ENCODE results near the gene PER1. TPM values are rescaled to one million over a fixed set of nuclear protein-coding genes. Genes with fewer than 3 reads are reported as not detected.
A peak's percentile ranks its signal among the peaks of the same experiment; 100 is the strongest.

Gene PER1
- total RNA-seq, 4 donors from 2014 or later, result 20.0 to 396 (median 163) TPM

DNA sequence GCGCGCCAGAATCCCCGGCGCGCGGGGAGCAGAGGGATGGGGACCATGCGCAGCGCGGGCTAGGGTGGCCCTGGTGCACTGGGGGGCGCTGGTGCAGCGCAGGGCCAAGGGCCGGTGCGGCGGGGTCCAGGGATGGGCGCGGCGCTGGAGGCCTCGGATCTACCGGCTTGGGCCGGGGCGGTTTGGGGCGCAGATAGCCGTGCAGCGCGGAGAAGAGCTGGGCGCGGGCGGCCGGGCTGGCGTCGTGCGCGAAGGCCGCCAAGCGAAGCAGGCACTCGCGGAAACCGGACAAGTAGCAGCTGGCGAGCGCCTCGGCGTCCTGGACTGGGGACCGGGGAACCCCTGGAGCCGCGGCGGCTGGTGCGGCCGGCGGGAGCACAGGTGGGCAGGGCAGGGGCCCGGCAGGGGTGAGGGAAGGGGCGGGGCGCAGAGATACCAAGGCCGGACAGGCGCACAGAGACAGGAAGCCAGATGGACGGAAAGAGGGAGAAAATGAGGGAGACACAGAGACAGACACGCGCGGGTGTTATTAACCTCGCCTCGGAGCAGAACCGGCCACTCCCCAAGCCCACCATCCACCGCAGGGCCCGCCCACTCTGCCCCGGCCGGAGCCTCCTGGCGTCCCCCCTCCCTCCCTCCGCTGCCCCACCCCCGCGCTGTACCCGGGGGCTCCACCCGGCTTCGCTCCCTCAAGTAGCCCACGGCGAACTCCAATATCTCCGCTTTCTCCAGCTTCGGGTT, 30.4 kb downstream of the PER1 start:
- intact Hi-C loops (cut with DNase I; ENCODE audit: low total_unique reads), result loop anchor here (10.0 kb wide), 1 partner anchor 63 kb away; no protein-coding TSS in a partner anchor
- Histone ChIP-seq H3K4me3 (peak overlapping the region; percentile 43 to 50), H3K9me3 (no peaks in the 10 kb centered on the region), H3K27me3 (no peaks in the 10 kb centered on the region), H3K4me1 (peaks cover 0 to 45% of the 10 kb centered on the region in 2 donors), H3K36me3 (no peaks in the 10 kb centered on the region), H3K27ac (peak overlapping the region; percentile 34 to 82)
- TF ChIP-seq POLR2A (IDR thresholded peaks at IDR 0.05), result peak in 1 of 2 donors; percentile 22
- TF ChIP-seq, protein P1, sequence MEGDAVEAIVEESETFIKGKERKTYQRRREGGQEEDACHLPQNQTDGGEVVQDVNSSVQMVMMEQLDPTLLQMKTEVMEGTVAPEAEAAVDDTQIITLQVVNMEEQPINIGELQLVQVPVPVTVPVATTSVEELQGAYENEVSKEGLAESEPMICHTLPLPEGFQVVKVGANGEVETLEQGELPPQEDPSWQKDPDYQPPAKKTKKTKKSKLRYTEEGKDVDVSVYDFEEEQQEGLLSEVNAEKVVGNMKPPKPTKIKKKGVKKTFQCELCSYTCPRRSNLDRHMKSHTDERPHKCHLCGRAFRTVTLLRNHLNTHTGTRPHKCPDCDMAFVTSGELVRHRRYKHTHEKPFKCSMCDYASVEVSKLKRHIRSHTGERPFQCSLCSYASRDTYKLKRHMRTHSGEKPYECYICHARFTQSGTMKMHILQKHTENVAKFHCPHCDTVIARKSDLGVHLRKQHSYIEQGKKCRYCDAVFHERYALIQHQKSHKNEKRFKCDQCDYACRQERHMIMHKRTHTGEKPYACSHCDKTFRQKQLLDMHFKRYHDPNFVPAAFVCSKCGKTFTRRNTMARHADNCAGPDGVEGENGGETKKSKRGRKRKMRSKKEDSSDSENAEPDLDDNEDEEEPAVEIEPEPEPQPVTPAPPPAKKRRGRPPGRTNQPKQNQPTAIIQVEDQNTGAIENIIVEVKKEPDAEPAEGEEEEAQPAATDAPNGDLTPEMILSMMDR (IDR thresholded peaks at IDR 0.05), result peak; percentile 20 to 63 (median 54)
- DNase-seq, result peak; percentile 62 to 67

DNA sequence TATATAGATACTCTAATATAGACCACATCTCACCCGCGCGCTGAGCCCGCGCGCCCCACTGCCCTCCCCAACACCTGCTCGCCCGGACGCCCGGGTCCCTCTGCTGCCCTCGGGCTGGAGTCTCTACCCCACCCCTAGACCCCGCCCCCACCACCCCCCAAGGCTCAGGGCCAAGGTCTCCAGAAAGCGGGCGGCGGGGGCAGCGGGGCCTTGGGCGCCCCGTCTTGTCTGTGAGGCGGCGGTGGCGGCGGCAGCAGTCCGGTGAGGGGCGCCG, 30.9 kb downstream of the PER1 start:
- Histone ChIP-seq H3K27me3 (no peaks in the 10 kb centered on the region), H3K4me1 (peaks cover 0 to 45% of the 10 kb centered on the region in 2 donors), H3K36me3 (no peaks in the 10 kb centered on the region), H3K27ac (peak overlapping the region; percentile 34 to 82), H3K4me3 (peak overlapping the region; percentile 43 to 50), H3K9me3 (no peaks in the 10 kb centered on the region)
- intact Hi-C loops (cut with DNase I; ENCODE audit: low total_unique reads), result loop anchor here (10.0 kb wide), 1 partner anchor 63 kb away; no protein-coding TSS in a partner anchor
- no peak for DNase-seq
- no peak for TF ChIP-seq POLR2A (IDR thresholded peaks at IDR 0.05)
- TF ChIP-seq, protein P1 (IDR thresholded peaks at IDR 0.05), result no peak

DNA sequence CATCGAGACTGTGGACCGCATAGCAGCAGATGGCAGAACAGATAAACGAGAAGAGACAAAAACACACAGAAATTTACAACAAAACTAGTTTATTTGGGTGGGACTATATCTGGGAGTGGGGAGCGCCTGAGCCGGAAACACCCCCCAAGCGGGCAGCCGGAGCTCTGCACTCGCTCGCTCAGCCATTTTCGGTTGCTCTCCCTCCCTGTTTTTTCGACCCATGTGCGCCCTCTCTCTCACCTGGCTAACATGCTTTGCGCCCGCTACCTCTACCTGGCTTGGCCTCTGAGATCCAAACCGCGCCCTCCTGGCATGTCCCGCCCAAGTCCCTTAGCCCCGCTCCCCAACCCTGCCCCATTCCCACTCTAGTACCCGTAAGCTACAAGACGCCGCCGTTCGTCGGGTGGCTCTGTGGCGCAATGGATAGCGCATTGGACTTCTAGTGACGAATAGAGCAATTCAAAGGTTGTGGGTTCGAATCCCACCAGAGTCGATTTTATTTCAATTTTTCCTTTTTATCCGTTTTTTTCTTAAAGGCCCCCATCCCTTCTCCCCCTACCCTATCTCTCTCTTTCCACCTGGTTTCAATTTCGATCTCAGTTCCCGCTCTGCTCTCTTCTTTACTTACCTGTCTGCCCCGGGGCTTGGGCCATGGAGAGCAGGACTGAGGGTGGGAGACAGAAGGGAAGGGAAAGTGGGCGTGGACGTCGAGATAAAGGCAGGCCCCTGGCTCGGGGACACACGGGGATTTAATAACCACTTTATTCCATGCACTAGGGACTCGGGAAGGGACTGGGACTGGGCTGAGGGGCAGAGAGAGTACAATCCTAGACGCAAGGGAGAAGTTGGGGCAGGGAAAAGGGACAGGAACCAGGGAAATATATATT, 31.4 kb downstream of the PER1 start:
- peaks cover 0 to 45% of the 10 kb centered on the region in 2 donors for H3K4me1 ChIP-seq
- peak; percentile 58 to 59 for DNase-seq
- TF ChIP-seq POLR2A (IDR thresholded peaks at IDR 0.05), result no peak
- TF ChIP-seq, protein P1 (IDR thresholded peaks at IDR 0.05), result peak in 2 of 4 experiments; percentile 40 to 43
- no peaks in the 10 kb centered on the region for H3K36me3 ChIP-seq
- no peaks in the 10 kb centered on the region for H3K9me3 ChIP-seq
- peak overlapping the region; percentile 82 to 98 for H3K27ac ChIP-seq
- peak overlapping the region; percentile 7 to 50 for H3K4me3 ChIP-seq
- intact Hi-C loops (cut with DNase I; ENCODE audit: low total_unique reads), result loop anchor here (10.0 kb wide), 1 partner anchor 64 kb away; no protein-coding TSS in a partner anchor
- no peaks in the 10 kb centered on the region for H3K27me3 ChIP-seq

DNA sequence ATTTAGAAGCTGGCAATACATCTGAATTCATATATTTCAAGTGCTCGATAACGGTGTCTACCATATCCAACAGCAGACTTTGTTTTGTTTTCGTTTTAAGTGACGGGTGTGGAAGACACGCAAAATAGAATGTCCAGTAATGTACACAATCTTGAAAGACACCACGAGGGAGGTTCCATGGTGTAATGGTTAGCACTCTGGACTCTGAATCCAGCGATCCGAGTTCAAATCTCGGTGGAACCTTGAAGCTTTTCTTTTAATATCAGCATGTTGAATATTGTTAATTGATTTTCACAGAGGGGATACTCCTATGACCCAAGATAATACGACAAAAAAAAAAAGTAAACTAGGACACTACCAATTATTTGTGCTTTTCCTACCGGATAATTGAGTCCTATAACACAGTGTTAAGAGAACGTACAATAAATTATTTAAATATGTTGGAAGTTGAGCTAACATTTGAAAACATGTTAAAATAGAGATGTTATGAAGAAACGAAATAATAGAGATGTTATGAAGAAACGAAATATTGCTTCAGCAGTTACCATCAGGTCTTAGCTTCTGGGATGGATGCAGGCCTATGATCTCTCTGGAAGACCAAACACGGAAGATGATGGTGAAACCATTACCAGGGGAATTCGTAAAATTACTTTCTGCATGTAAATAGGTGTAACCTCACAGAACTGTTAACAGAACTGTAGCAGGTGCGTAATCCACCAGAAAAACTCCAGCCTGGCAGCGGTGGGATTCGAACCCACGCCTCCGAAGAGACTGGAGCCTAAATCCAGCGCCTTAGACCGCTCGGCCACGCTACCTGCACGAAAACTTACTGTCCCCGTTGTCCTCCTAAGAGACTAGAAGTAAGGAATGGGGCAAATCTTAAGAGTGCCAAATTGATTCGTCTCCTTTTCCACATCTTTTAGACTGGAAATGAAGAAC, 32.4 kb downstream of the PER1 start:
- intact Hi-C loops (cut with DNase I; ENCODE audit: low total_unique reads), result loop anchor here (10.0 kb wide), 1 partner anchor 65 kb away; no protein-coding TSS in a partner anchor
- Histone ChIP-seq H3K27ac (peak overlapping the region; percentile 85 to 98), H3K4me3 (peak overlapping the region; percentile 50 to 62), H3K27me3 (no peaks in the 10 kb centered on the region), H3K36me3 (no peaks in the 10 kb centered on the region), H3K9me3 (no peaks in the 10 kb centered on the region), H3K4me1 (peaks cover 0 to 39% of the 10 kb centered on the region in 2 donors)
- no peak for TF ChIP-seq POLR2A (IDR thresholded peaks at IDR 0.05)
- TF ChIP-seq, protein P1 (IDR thresholded peaks at IDR 0.05), result peak in 1 of 4 experiments; percentile 4
- DNase-seq, result peak; percentile 78 to 82
